Left renal pelvis (tissue), 4 donors: ENCODE results near the gene RANBP3. TPM values are rescaled to one million over a fixed set of nuclear protein-coding genes. Genes with fewer than 3 reads are reported as not detected.

Experiments
- polyA plus RNA-seq, 4 donors: library from polyadenylated mRNA; unstranded; fragments of 120-200 nt; gene quantifications; one replicate each; pipeline ENCODE4 v1.2.1, GENCODE V29; 2013; ENCODE audit not compliant: insufficient read length in 4 of 4

RANBP3 gene
- polyA plus RNA-seq, 4 donors, result 65.6 to 76.8 (median 69.5) TPM

Other genes starting within 250 kb of the RANBP3 start
- 1 to 10 TPM; 1.7 to 4.4 (median 2.3) TPM for gene PRR22, start 193.4 kb downstream of the RANBP3 start, polyA plus RNA-seq
- 10 to 100 TPM; 16.1 to 33.3 (median 24.3) TPM for gene DUS3L, start 187.0 kb downstream of the RANBP3 start, polyA plus RNA-seq
- 1 to 10 TPM in 3 of 4 donors, under 1 TPM in 1; 1.00 to 3.4 (median 2.4) TPM for gene NRTN, start 173.1 kb downstream of the RANBP3 start, polyA plus RNA-seq
- gene FUT6, start 138.4 kb downstream of the RANBP3 start, polyA plus RNA-seq, result 10 to 100 TPM in 2 of 4 donors, 1 to 10 TPM in 1, under 1 TPM in 1; 0.25 to 12.0 (median 8.0) TPM
- gene FUT3, start 126.7 kb downstream of the RANBP3 start, polyA plus RNA-seq, result under 1 TPM in 3 of 4 donors, not detected in 1; 0.14 to 0.95 (median 0.55) TPM
- gene FUT5, start 107.6 kb downstream of the RANBP3 start, polyA plus RNA-seq, result under 1 TPM in 2 of 4 donors, not detected in 2; 0.11 to 0.12 TPM
- gene NDUFA11, start 74.3 kb downstream of the RANBP3 start, polyA plus RNA-seq, result 100 to 1,000 TPM; 129 to 208 (median 143) TPM
- 10 to 100 TPM in 1 of 4 donors, 1 to 10 TPM in 3; 3.9 to 11.1 (median 5.5) TPM for gene VMAC, start 73.3 kb downstream of the RANBP3 start, polyA plus RNA-seq
- 10 to 100 TPM in 3 of 4 donors, 1 to 10 TPM in 1; 7.2 to 53.8 (median 23.4) TPM for gene CAPS, start 63.9 kb downstream of the RANBP3 start, polyA plus RNA-seq
- gene RFX2, start 132.4 kb upstream of the RANBP3 start, polyA plus RNA-seq, result 1 to 10 TPM; 5.9 to 9.5 (median 7.5) TPM
- gene ACSBG2, start 157.5 kb upstream of the RANBP3 start, polyA plus RNA-seq, result 1 to 10 TPM in 2 of 4 donors, under 1 TPM in 2; 0.64 to 2.6 (median 1.1) TPM